Hematopoietic multipotent progenitor cell (in vitro differentiated cells): ENCODE data around the gene PPP1R3F. TPM values are rescaled to one million over a fixed set of nuclear protein-coding genes. Genes with fewer than 3 reads are reported as not detected.
"Not testable (repeated sequence)": the region's sequence is repeated elsewhere in the genome, so short reads cannot be mapped to it uniquely, and the experiment has no call there.

Experiments used
- DNase-seq, 3 donors: peaks; one replicate each; pipeline ENCODE4 v3.0.0-alpha.2; 2011 to 2015; ENCODE audit warnings: low read depth in 2 of 3, low spot score in 2 of 3
- total RNA-seq: library from RNA; depleted of rRNA; stranded (reverse); fragments of >200 nt; gene quantifications from one replicate; pipeline ENCODE4 v1.2.3, GENCODE V29; 2012

Gene PPP1R3F
- total RNA-seq, 1 donor: 5.9 TPM

GRCh38 chrX:49310371-49310770, 40.8 kb downstream of the PPP1R3F start:
- DNase-seq: no peak

- DNase-seq: no peak
Measured at GRCh38 chrX:49312176-49312575, 42.6 kb downstream of the PPP1R3F start.

GRCh38 chrX:49316085-49316484, 46.5 kb downstream of the PPP1R3F start:
- no peak for DNase-seq

- DNase-seq: not testable (repeated sequence)
Measured at GRCh38 chrX:49321737-49322136, 52.1 kb downstream of the PPP1R3F start, which contains the start of gene GAGE12J. TSS of gene GAGE12J (plus strand) at chrX:49322037. CDS start at chrX:49323194, 1,157 bp downstream.

GRCh38 chrX:49322266-49322665, 52.7 kb downstream of the PPP1R3F start:
- DNase-seq: not testable (repeated sequence)

- not testable (repeated sequence) for DNase-seq
Measured at GRCh38 chrX:49323735-49324134, 54.1 kb downstream of the PPP1R3F start.

- not testable (repeated sequence) for DNase-seq
Measured at GRCh38 chrX:49330421-49330820, 60.8 kb downstream of the PPP1R3F start.

- DNase-seq: not testable (repeated sequence)
Measured at GRCh38 chrX:49331282-49331681, 61.7 kb downstream of the PPP1R3F start, which contains the start of gene GAGE13. TSS of gene GAGE13 (plus strand) at chrX:49331582. CDS start at chrX:49332738, 1,156 bp downstream.

- not testable (repeated sequence) for DNase-seq
Measured at GRCh38 chrX:49331841-49332240, 62.2 kb downstream of the PPP1R3F start.

Other genes with a start within 250 kb of the PPP1R3F start
- 63.0 TPM for gene TFE3, start 226.4 kb upstream of the PPP1R3F start, total RNA-seq
- 3.5 TPM for gene CCDC120, start 210.8 kb upstream of the PPP1R3F start, total RNA-seq
- 14.0 TPM for gene PRAF2, start 195.8 kb upstream of the PPP1R3F start, total RNA-seq
- 75.7 TPM for gene WDR45, start 189.9 kb upstream of the PPP1R3F start, total RNA-seq
- 15.6 TPM for gene GPKOW, start 146.1 kb upstream of the PPP1R3F start, total RNA-seq
- gene MAGIX, start 107.0 kb upstream of the PPP1R3F start, total RNA-seq: 3.5 TPM
- gene PLP2, start 97.9 kb upstream of the PPP1R3F start, total RNA-seq: 45.5 TPM
- 19.9 TPM for gene PRICKLE3, start 83.4 kb upstream of the PPP1R3F start, total RNA-seq
- 2.4 TPM for gene SYP, start 69.6 kb upstream of the PPP1R3F start, total RNA-seq
- 1.3 TPM for gene CACNA1F, start 36.5 kb upstream of the PPP1R3F start, total RNA-seq
- gene CCDC22, start 34.3 kb upstream of the PPP1R3F start, total RNA-seq: 17.8 TPM
- gene FOXP3, start 5.1 kb upstream of the PPP1R3F start, total RNA-seq: under 0.01 TPM
- gene GAGE10, start 33.9 kb downstream of the PPP1R3F start, total RNA-seq: not detected
- not detected for gene GAGE12J, start 52.2 kb downstream of the PPP1R3F start, total RNA-seq
- gene GAGE13, start 61.8 kb downstream of the PPP1R3F start, total RNA-seq: not detected